GM13977 (cell line): ENCODE results near the gene RMND5B.

Experiments
- DNase-seq: peaks from one replicate; pipeline ENCODE4 v3.0.0; 2012; ENCODE audit warnings: low spot score
- in situ Hi-C: fragments of 300-500 bp; cut with MboI; formaldehyde crosslinking; loops from one replicate; pipeline ENCODE4 v1.12.0; 2022; ENCODE audit warnings: low sequenced_read_pairs, low pct_unique_long_range_greater_than_20kb, mixed read lengths, inconsistent platforms; ENCODE audit not compliant: unreplicated experiment
- TF ChIP-seq, protein P1 (sequence below): IDR thresholded peaks from 2 replicates; pipeline ENCODE4 v1.5.1; 2012; ENCODE audit warnings: mild to moderate bottlenecking, control low read depth; ENCODE audit not compliant: insufficient read depth; ENCODE audit errors: extremely low read depth, missing control alignments

RMND5B gene

DNA sequence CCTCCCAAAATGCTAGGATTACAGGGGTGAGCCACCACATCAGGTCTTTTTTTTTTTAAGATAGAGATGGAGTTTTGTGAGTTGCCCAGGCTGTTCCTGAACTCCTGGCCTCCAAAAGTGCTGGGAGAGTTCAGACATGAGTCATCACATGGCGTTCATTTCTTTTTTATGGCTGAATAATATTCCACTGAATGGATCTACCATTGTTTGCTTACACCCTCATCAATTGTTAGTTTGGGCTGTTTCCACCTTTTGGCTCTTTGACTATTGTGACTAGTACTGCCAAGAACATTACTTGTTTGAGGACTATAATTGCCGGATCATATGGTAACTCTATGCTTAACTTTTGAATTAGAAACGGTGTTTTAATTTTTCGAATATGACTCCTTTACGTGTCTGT lies 18.3 kb upstream of the RMND5B start:
- DNase-seq, result no peak
- TF ChIP-seq, protein P1, sequence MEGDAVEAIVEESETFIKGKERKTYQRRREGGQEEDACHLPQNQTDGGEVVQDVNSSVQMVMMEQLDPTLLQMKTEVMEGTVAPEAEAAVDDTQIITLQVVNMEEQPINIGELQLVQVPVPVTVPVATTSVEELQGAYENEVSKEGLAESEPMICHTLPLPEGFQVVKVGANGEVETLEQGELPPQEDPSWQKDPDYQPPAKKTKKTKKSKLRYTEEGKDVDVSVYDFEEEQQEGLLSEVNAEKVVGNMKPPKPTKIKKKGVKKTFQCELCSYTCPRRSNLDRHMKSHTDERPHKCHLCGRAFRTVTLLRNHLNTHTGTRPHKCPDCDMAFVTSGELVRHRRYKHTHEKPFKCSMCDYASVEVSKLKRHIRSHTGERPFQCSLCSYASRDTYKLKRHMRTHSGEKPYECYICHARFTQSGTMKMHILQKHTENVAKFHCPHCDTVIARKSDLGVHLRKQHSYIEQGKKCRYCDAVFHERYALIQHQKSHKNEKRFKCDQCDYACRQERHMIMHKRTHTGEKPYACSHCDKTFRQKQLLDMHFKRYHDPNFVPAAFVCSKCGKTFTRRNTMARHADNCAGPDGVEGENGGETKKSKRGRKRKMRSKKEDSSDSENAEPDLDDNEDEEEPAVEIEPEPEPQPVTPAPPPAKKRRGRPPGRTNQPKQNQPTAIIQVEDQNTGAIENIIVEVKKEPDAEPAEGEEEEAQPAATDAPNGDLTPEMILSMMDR, result no peak
- in situ Hi-C loops, result no loop called here

DNA sequence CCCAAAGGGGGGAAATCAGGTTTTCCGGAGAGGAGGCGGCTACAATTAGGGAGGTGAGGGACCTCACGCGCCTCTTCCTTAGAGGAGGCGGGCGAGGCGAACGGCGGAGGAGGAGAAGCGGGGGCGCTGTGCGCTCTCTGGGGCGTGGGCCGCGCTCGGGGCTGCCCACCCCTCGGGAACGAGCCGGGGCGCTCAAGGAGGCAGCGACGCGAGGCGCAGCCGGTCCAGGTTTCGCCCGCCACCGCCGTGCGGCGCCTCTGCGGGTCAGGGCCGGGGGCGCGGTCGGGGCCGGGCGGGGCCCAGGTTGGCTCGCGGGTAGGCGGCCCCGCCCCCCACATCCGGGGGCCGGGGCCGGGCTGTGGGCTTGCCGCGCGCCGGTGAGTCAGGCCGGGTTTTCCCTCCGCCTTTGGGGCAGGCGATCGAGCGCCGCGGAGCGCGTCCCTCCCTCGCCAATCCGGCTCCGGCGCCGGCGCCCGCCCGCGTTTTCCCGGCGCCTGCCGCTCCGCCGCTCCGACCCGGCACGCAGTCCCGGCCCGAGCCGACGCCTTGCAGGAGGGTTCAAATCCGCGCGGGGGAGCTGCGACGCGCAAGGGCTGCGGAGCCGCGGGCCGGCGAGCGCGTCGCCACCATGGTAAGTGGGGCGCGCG lies 17.6 kb upstream of the RMND5B start, which contains the start of gene N4BP3:
N4BP3 (plus strand) TSS at position 392 of the 647 bp plus-strand sequence. CDS start 6,052 bp downstream, outside the sequence.
- in situ Hi-C loops, result no loop called here
- DNase-seq, result peak; percentile 93
- TF ChIP-seq, protein P1, result peak; percentile 18

DNA sequence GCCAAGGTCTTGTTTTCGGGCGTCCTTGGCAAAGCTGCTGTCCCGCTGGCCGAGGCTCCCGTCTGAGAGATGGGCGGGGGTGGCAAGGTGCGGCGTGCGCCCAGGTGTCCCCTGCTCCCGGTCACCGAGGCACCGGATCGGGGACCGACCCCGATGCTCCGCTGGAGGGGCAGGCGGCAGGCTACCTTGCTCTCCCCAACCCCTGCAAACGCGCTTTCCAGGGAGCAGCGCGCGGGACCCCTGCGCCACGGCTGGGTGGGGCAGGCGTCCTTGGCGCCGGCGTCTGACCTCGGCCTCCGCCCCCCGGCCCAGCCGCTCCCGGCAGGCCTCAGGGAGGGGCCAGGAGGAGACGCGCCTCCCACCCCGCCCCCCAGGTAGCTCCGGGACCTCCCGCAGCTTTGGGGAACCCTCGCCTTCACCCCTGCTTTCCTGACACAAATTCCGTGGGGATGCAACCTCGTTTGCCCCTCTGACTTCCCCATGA lies 16.9 kb upstream of the RMND5B start:
- TF ChIP-seq, protein P1, result no peak
- in situ Hi-C loops, result no loop called here
- peak; percentile 71 for DNase-seq

DNA sequence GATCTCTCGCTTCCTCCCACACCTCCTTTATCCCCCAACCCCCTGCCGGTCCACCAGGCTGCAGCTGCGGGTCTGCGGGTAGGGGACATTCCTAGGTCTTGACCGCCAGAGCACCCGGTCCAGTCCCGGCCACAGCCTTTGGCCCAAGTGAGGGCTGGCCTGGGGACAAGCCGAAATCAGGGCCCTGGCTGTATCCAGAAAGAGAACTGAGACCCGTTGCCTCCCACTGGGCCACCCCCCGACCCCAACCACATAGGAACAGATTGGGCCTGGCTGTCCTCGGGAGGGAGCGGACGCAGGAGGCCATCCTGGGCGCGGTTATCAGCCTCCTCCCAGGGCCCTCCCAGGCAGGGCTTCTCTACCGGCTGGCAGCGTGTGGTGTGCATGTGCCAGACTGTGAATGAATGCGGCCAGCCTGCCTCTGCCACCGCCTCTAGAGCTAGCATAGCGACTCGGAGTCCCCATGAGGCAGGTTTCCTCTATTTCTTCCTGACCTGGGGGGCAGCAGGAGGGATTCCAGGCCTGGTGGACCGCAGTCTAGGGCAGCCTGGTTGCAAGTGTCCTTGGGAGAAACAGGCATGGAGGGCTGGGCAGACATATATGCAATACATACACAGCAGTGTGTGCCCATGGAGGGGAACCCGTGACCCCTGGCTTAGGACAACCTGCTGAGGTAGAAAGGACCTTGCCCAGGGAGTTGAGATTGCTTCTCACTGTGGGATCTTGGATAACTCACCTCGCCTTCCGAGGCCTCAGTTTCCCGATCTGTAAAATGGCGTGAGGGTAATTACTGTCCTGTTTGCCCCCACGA lies 16.3 kb upstream of the RMND5B start:
- in situ Hi-C loops, result no loop called here
- TF ChIP-seq, protein P1, result no peak
- peak; percentile 52 for DNase-seq

DNA sequence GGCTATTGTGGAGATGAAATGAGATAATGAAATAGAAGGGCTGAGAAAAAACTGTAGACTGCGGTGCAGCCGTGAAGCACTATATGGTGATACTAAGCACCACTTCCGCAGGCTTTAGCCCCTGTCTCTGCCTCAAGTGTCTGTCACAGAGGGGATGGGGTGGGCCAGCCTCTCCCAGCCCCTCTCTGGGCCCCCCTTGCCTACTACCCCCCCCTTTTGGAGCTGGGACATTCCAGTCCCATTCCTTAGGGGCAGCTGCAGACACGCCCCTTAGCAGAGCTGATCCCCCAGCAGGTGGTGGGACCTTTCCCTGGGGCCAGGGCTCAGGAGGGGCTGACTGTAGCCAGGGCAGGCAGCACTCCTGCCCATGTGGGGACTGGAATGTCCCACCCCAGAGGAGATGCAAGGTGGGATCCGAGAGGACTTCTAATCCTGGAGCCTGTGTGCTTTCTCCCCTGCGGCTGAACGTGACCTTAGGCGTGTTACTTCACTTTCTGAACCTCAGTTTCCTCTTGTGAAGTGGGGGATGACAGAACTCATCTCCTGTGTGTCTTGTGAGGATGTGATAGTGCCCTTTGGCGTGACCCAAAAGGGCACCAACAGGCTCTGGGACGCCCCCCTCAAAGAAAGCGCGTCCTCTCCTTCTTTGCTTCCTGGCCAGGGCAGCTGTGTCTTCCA lies 15.5 kb upstream of the RMND5B start:
- in situ Hi-C loops, result no loop called here
- TF ChIP-seq, protein P1, result no peak
- peak; percentile 66 for DNase-seq

DNA sequence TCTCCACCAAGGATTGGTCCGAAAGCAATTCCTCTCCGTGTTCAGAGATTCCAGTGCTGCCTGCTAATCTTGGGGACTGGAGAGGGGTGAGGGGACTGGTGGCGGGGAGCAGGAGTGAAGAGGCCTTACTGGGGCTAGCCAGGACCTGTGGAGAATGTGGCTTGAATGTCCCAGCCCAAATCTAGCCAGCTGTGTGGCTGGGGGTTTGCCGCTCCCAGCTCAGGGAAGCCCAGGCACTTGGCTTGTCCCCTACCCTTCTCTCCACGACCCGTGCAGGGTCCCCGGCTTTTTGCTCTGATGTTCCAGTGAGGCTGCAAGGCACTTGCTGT lies 15.0 kb upstream of the RMND5B start:
- in situ Hi-C loops, result no loop called here
- TF ChIP-seq, protein P1, result no peak

More for the DNA sequence above, 15.0 kb upstream of the RMND5B start:
- DNase-seq, result no peak
